KOPT-K1 (cell line): ENCODE data around the gene HNRNPUL1.
"Not testable (repeated sequence)": the region's sequence is repeated elsewhere in the genome, so short reads cannot be mapped to it uniquely, and the experiment has no call there.

ENCODE experiments used
- H3K27ac ChIP-seq: fragments of 200-600 bp; sonication (generic); 2 replicates; pipeline ENCODE4 v1.5.1; 2016; ENCODE audit warnings: antibody characterized with exemption, mild to moderate bottlenecking, low read depth, low read length; ENCODE audit not compliant: poor library complexity, severe bottlenecking
- H3K36me3 ChIP-seq: fragments of 200-600 bp; sonication (generic); 2 replicates; pipeline ENCODE4 v1.5.1; 2017; ENCODE audit warnings: antibody characterized with exemption, mild to moderate bottlenecking, low read length, moderate library complexity; ENCODE audit not compliant: insufficient read depth
- H3K9me3 ChIP-seq: fragments of 200-600 bp; sonication (generic); 2 replicates; pipeline ENCODE4 v1.5.1; 2017; ENCODE audit warnings: antibody characterized with exemption, low read length, mild to moderate bottlenecking; ENCODE audit not compliant: insufficient read depth, poor library complexity, severe bottlenecking

The HNRNPUL1 gene

GRCh38 chr19:41228486-41228885 lies 35.7 kb upstream of the HNRNPUL1 start:
- H3K36me3 ChIP-seq = no peaks in the 10 kb centered on the region
- H3K27ac ChIP-seq = no peak overlapping the region
- no peaks in the 10 kb centered on the region for H3K9me3 ChIP-seq

- H3K36me3 ChIP-seq, H3K27ac ChIP-seq, H3K9me3 ChIP-seq: not testable (repeated sequence)
Measured at GRCh38 chr19:41229338-41229737, 34.8 kb upstream of the HNRNPUL1 start.

GRCh38 chr19:41230067-41230857 lies 33.9 kb upstream of the HNRNPUL1 start:
- Histone ChIP-seq H3K9me3 (no peaks in the 10 kb centered on the region), H3K36me3 (no peaks in the 10 kb centered on the region), H3K27ac (no peak overlapping the region)

- Histone ChIP-seq H3K36me3 (no peaks in the 10 kb centered on the region), H3K27ac (no peak overlapping the region), H3K9me3 (no peaks in the 10 kb centered on the region)
Measured at GRCh38 chr19:41232686-41233085, 31.5 kb upstream of the HNRNPUL1 start.

- H3K36me3 ChIP-seq = no peaks in the 10 kb centered on the region
- H3K27ac ChIP-seq = no peak overlapping the region
- H3K9me3 ChIP-seq = no peaks in the 10 kb centered on the region
Measured at GRCh38 chr19:41233748-41234240, 30.4 kb upstream of the HNRNPUL1 start.

- H3K27ac ChIP-seq = no peak overlapping the region
- no peaks in the 10 kb centered on the region for H3K36me3 ChIP-seq
- no peaks in the 10 kb centered on the region for H3K9me3 ChIP-seq
Measured at GRCh38 chr19:41234512-41235168, 29.5 kb upstream of the HNRNPUL1 start.

GRCh38 chr19:41235480-41235879 lies 28.7 kb upstream of the HNRNPUL1 start:
- no peaks in the 10 kb centered on the region for H3K9me3 ChIP-seq
- H3K27ac ChIP-seq = no peak overlapping the region
- no peaks in the 10 kb centered on the region for H3K36me3 ChIP-seq

GRCh38 chr19:41238244-41238643 lies 25.9 kb upstream of the HNRNPUL1 start:
- Histone ChIP-seq H3K36me3 (no peaks in the 10 kb centered on the region), H3K9me3 (no peaks in the 10 kb centered on the region), H3K27ac (no peak overlapping the region)

- Histone ChIP-seq H3K36me3 (no peaks in the 10 kb centered on the region), H3K9me3 (no peaks in the 10 kb centered on the region)
Measured at GRCh38 chr19:41239363-41239762, 24.8 kb upstream of the HNRNPUL1 start.

GRCh38 chr19:41239961-41240574 lies 24.1 kb upstream of the HNRNPUL1 start:
- no peaks in the 10 kb centered on the region for H3K9me3 ChIP-seq
- no peak overlapping the region for H3K27ac ChIP-seq
- H3K36me3 ChIP-seq = no peaks in the 10 kb centered on the region

More at GRCh38 chr19:41239363-41239762, 24.8 kb upstream of the HNRNPUL1 start:
- H3K27ac ChIP-seq = no peak overlapping the region

GRCh38 chr19:41241859-41242258 lies 22.3 kb upstream of the HNRNPUL1 start:
- Histone ChIP-seq H3K9me3 (no peaks in the 10 kb centered on the region), H3K27ac (no peak overlapping the region), H3K36me3 (no peaks in the 10 kb centered on the region)

GRCh38 chr19:41244117-41244516 lies 20.1 kb upstream of the HNRNPUL1 start:
- no peaks in the 10 kb centered on the region for H3K36me3 ChIP-seq
- no peak overlapping the region for H3K27ac ChIP-seq
- H3K9me3 ChIP-seq = no peaks in the 10 kb centered on the region

- no peaks in the 10 kb centered on the region for H3K9me3 ChIP-seq
- H3K36me3 ChIP-seq = no peaks in the 10 kb centered on the region
- no peak overlapping the region for H3K27ac ChIP-seq
Measured at GRCh38 chr19:41245843-41246242, 18.3 kb upstream of the HNRNPUL1 start.

GRCh38 chr19:41248895-41249294 lies 15.3 kb upstream of the HNRNPUL1 start:
- Histone ChIP-seq H3K9me3 (no peaks in the 10 kb centered on the region), H3K27ac (no peak overlapping the region), H3K36me3 (no peaks in the 10 kb centered on the region)

GRCh38 chr19:41249707-41250423 lies 14.3 kb upstream of the HNRNPUL1 start:
- no peak overlapping the region for H3K27ac ChIP-seq
- H3K36me3 ChIP-seq = no peaks in the 10 kb centered on the region
- no peaks in the 10 kb centered on the region for H3K9me3 ChIP-seq
